Measurements from ENCODE around the gene OR2C1. TPM values are rescaled to one million over a fixed set of nuclear protein-coding genes. Genes with fewer than 3 reads are reported as not detected.

OR2C1 gene
- total RNA-seq, 4 donors from 2014 or later, result not detected

DNA sequence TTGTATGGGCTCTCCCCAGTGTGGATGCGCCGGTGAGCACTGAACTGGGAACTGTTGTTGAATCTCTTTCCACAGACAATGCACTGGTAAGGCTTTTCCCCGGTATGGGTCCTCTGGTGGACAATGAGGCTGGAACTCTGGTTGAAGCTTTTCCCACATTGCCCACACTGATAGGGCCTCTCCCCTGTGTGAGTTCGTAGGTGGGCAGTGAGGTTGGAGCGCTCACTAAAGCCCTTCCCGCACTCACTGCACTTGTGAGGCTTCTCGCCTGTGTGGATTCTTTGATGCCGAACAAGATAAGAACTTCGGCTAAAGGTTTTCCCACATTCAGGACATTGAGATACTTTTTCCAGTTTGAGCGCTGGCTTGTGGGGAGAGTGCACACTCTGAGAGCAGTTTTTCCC, 27.4 kb downstream of the OR2C1 start:
- WGBS, 2 donors, result 93 to 98% methylated on average over 6 to 7 of the region's 10 CpGs
- Histone ChIP-seq H3K4me3 (peak overlapping the region in 1 of 4 donors; percentile 34), H3K4me1 (no peaks in the 10 kb centered on the region), H3K27ac (no peak overlapping the region), H3K36me3 (peaks cover 24 to 78% (median 38%) of the 10 kb centered on the region in 3 donors), H3K27me3 (no peaks in the 10 kb centered on the region), H3K9me3 (peaks cover 15 to 93% (median 78%) of the 10 kb centered on the region in 3 donors)
- intact Hi-C loops (cut with DNase I), result no loop called here
- TF ChIP-seq, protein P1, sequence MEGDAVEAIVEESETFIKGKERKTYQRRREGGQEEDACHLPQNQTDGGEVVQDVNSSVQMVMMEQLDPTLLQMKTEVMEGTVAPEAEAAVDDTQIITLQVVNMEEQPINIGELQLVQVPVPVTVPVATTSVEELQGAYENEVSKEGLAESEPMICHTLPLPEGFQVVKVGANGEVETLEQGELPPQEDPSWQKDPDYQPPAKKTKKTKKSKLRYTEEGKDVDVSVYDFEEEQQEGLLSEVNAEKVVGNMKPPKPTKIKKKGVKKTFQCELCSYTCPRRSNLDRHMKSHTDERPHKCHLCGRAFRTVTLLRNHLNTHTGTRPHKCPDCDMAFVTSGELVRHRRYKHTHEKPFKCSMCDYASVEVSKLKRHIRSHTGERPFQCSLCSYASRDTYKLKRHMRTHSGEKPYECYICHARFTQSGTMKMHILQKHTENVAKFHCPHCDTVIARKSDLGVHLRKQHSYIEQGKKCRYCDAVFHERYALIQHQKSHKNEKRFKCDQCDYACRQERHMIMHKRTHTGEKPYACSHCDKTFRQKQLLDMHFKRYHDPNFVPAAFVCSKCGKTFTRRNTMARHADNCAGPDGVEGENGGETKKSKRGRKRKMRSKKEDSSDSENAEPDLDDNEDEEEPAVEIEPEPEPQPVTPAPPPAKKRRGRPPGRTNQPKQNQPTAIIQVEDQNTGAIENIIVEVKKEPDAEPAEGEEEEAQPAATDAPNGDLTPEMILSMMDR (IDR thresholded peaks at IDR 0.05), result no peak
- TF ChIP-seq POLR2A (IDR thresholded peaks at IDR 0.05), result no peak
- DNase-seq, result no peak

DNA sequence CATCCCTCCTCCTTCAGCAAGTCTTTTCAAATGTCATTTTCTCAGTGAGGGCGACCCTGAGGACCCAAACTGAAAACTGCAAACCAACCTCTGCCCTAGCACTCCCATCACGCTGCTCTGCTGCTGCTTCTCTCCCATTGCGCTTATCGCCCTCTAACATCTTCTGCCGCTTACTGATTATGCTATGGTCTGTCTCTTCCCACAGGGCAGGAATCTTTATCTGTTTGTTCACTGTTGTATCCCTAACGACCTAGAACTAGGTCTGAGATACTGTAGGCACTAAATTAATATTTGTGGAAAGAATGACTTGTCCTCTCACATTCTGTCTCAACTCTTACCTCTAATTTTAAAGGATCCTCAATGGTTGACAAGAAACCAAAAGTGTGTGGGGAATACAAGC, 32.6 kb downstream of the OR2C1 start:
- no peaks in the 10 kb centered on the region for H3K27me3 ChIP-seq
- H3K4me1 ChIP-seq, result no peaks in the 10 kb centered on the region
- H3K36me3 ChIP-seq, result peaks cover 38 to 92% (median 47%) of the 10 kb centered on the region in 3 donors
- TF ChIP-seq POLR2A (IDR thresholded peaks at IDR 0.05), result no peak
- TF ChIP-seq, protein P1 (IDR thresholded peaks at IDR 0.05), result no peak
- H3K4me3 ChIP-seq, result no peak overlapping the region
- H3K9me3 ChIP-seq, result peaks cover 0 to 90% (median 81%) of the 10 kb centered on the region in 3 donors
- intact Hi-C loops (cut with DNase I), result no loop called here
- no peak overlapping the region for H3K27ac ChIP-seq
- DNase-seq, result no peak
- 95 to 98% methylated on average over 6 of the region's 6 CpGs for WGBS, 2 donors

DNA sequence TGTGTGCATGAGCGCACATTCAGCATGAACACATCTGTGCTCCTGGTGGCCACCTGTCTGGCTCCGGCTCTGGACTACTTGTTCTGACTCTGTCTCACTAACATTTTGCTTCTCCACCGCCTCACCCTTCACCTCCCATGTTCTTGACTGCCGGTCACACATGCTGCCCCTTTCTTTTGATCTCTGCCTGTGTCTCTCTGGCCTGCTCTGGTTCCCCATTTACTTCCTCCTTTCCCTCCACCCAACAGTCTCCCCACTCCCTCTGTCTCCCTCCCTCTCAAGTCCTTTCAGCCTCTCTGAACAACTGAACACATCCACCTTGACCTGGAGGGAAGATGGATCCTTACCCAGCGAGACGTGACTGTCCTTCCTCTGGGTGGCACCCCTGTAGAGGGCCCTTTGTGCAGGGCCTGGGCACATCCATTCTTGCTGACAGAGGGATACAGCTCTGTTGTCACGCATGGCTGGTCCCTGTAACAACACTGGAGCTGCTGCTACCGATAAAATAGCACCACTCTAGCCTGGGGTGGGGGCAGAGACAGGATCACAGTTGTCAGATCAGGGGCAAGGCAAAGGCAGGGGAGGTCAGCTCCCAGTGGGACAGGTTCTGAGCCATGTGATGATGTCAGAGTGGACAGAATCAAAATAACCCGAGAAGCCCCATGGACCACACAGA, 34.1 kb downstream of the OR2C1 start:
- DNase-seq, result no peak
- no peak overlapping the region for H3K27ac ChIP-seq
- intact Hi-C loops (cut with DNase I), result no loop called here
- 81 to 88% methylated on average over 6 to 9 of the region's 9 CpGs for WGBS, 2 donors
- peaks cover 36 to 92% (median 37%) of the 10 kb centered on the region in 3 donors for H3K36me3 ChIP-seq
- no peaks in the 10 kb centered on the region for H3K27me3 ChIP-seq
- peaks cover 0 to 90% (median 70%) of the 10 kb centered on the region in 3 donors for H3K9me3 ChIP-seq
- H3K4me1 ChIP-seq, result no peaks in the 10 kb centered on the region
- no peak overlapping the region for H3K4me3 ChIP-seq
- TF ChIP-seq POLR2A (IDR thresholded peaks at IDR 0.05), result no peak
- TF ChIP-seq, protein P1 (IDR thresholded peaks at IDR 0.05), result no peak

DNA sequence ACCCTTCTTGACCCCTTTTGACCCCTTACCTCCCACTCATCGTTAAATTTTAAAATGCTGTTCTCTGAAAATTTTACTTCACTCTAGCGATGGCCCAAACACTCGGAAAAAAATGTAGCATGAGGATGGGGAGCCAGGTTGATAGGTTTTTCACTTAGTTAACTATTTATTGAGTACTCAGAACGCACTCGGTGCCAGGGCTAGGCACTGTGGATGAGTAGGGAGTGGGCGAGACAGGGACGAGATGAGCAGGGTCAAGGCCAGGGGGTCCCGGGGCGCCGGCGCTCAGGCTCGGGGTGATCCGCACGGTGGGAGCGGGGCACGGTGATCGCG, 44.7 kb downstream of the OR2C1 start:
- H3K4me1 ChIP-seq, result peaks cover 5 to 36% (median 12%) of the 10 kb centered on the region in 3 donors
- H3K36me3 ChIP-seq, result peaks cover 10 to 59% (median 22%) of the 10 kb centered on the region in 3 donors
- no peaks in the 10 kb centered on the region for H3K27me3 ChIP-seq
- WGBS, 2 donors, result 1 to 4% methylated on average over 3 to 6 of the region's 18 CpGs
- H3K4me3 ChIP-seq, result peak overlapping the region; percentile 82 to 95 (median 86)
- peak overlapping the region; percentile 85 to 93 (median 90) for H3K27ac ChIP-seq
- no peak for DNase-seq
- intact Hi-C loops (cut with DNase I), result no loop called here
- peaks cover 0 to 55% (median 39%) of the 10 kb centered on the region in 3 donors for H3K9me3 ChIP-seq
- no peak for TF ChIP-seq POLR2A (IDR thresholded peaks at IDR 0.05)
- TF ChIP-seq, protein P1 (IDR thresholded peaks at IDR 0.05), result no peak

DNA sequence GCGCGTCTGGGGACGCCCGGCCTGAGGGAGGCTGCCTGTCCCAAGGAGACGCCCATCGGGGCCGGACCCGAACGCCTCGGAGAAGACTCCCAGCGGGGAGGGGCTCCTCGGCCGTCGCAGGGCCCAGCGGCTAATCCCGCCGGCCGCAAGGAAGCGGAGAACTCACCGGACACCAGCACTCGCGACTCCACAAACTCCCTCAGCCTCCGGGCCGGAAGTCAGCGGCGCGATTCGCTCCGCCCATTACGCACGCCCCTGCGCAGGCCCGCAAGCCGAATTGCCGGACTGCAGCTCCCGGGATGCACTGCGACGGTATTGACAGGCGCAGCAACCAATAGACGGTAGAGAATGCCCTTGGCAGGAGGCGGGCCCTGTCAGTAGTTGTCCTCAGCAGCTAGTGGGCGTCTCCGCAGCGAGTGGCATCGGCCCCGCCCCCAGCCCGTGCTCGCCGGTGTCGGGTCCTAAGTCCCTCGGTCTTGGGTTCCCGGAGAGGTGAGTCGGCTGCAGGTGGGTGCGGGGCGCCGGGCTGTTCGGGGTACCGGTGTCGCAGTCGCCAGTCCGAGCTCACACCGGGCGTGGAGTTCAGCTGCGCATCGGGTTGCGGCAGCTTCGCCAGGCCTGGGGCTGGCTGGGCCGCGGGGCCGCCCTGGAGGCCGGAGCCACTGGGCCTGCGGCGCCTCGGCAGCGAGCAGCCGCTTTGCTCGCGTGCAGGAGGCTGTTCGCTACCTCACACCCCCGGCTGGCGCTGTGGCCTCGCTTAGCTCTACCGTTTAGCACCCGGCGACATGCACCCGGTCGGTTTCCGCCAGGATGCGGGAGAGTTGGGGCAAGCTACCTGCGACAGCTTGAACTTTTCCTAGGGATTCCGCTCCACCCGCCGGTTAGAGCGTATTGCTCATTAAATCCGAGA, 45.3 kb downstream of the OR2C1 start, which contains the start of the genes ZNF174 and ZSCAN32:
Gene ZNF174 (plus strand): TSS at position 437 of the 910 bp plus-strand sequence. CDS start 790 bp downstream, outside the sequence.
Gene ZSCAN32 (minus strand): TSS at position 226 of the 910 bp plus-strand sequence. CDS start 3,447 bp downstream, outside the sequence.
- peak within 1 kb of the TSS; percentile 82 to 95 (median 86) for H3K4me3 ChIP-seq
- 0% methylated on average over 2 to 13 of the region's 95 CpGs for WGBS, 2 donors
- TF ChIP-seq, protein P1 (IDR thresholded peaks at IDR 0.05), result peak in 2 of 6 experiments; percentile 22 to 45
- peak in 3 of 4 donors; percentile 56 to 75 (median 64) for TF ChIP-seq POLR2A (IDR thresholded peaks at IDR 0.05)
- H3K27ac ChIP-seq, result peak within 1 kb of the TSS; percentile 85 to 93 (median 90)
- peaks cover 14 to 59% (median 28%) of the 10 kb centered on the region in 3 donors for H3K36me3 ChIP-seq
- peaks cover 5 to 36% (median 12%) of the 10 kb centered on the region in 3 donors for H3K4me1 ChIP-seq
- peak; percentile 92 for DNase-seq
- H3K9me3 ChIP-seq, result peaks cover 0 to 57% (median 39%) of the 10 kb centered on the region in 3 donors
- intact Hi-C loops (cut with DNase I), result no loop called here
- H3K27me3 ChIP-seq, result no peaks in the 10 kb centered on the region
